NCI-H1930 (cell line): ENCODE data around the gene LINC00305.

ENCODE experiments used
- DNase-seq, 2 experiments: peaks; one replicate each; lab custom pipeline; 2025; lab: John Stamatoyannopoulos, UW

The LINC00305 gene

DNA sequence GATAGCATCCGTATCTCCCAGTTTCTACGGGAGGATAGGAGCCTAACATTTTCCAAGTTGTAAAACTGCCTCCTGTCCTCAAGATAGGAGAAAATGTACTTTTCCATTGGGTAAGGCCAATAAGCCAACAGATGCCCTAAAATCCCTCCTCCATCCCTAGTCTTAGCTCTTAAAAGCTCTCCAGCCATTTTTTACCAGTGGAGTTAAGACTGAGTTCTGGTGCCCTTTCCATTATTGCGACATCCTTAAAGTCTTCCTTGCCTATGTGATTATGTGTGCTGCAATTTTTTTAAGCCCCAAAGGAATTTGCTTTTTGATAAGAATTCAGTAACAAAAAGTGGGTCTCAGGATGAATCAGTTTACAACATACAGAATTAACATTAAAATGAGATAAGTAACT lies 33.0 kb downstream of the LINC00305 start:
- no peak for DNase-seq

DNA sequence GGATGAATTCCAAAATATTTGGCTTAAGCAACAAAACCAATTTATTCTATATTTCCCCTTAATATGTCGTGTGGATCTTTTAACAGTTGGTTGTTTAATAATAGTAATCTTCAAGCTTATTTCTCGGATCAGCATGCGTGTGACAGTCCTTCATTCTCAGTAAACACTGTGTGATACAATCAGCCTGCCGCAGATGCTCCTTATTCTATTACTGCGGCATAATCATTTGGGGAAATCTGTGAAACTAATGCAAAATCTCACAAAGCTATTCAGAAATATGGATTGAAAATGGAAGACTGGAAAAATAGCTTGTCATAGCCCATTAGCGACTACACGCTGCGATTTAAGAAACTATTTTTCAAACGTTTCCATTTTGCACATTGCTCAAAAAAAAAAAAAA lies 36.9 kb downstream of the LINC00305 start:
- DNase-seq = no peak

DNA sequence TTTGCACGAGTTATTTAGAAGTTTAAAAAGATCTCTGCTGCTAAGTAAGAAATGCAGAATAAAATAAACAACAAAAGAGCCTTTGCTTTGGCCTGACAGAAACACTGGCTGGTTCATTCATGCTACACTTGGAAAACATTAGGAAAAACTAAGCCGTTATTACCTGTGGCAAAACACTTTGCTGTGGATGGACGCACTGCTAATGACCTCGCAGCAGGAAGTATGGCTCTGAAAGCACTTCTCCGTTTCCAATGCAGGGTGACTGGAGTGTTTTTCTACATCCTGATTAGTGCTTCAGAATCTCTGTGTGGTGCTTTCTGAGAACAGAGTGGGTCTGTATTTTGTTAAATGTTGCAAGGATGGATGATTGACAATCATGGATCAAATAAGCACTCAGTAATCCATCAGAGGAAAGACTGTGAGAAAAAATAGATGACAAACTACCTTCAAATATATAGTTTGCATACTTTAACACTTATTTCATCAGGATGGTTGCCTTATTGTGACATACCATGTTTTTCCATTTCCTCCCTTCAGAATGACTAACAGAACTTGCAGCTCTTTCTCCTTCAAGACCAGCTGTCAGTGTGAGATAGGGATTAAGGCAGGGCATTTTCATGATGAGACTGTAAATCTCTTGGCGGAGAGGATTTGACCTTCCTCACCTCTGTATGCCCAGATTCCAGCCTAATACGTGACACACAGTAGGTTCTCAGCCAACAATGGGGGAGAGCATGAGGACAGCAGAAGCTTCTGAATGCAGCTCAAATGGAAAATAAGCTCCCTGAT lies 38.0 kb downstream of the LINC00305 start:
- no peak for DNase-seq

DNA sequence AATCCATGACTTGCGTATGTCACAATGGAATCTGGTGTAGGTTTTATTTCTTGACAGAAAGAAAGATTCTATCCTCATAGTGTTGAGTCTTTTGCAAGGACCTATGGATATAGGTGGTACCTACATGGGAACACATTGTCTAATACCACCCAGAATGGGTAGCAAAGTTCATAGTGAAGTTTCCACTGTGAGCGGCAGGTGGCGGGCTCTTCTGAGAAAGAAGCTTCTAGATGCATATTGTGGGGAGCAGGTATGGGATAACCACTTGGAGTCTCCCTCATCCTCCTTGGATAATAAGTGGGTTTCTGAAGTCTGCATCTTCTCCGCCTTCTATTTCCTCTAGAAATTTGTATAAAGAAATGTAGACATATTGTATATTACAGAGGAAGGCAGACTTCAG lies 44.9 kb downstream of the LINC00305 start:
- DNase-seq = no peak

DNA sequence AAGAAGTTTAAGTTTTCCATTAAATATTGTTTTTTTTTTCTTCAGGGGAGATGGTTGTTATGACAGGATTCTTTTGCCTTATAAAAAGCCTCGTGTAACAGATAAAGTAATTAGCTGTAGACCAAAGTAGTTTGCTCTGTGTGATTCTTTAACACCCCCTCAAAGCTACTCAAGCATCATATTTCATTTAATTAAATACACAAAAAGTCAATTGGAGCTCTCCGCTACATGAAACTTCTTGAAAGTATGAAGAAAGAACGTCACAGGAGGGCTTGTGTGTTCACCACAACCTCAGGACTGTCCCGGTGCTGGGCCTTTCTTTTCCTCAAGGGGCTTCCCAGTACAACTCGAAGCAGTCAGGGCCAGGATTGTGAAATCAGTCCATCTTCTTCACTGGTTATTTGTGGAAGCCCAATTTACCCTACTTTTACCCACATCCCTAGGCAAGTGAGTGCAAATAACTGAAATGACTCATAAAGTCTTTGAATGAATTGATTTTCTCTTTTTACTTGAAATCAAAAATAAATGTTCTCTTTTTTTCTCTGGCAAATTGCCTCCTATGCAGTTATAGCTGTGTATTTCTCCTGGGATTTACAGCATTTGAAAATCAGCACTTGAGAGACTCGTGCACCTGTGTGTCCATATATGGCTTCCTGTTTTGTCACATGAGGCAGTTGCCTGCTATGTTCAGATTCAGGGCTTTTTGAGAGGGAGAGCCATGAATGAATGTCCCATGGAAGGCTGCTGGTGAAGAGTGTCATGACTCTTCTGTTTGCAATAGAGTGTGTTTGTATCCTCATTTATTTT lies 48.6 kb downstream of the LINC00305 start:
- no peak for DNase-seq

DNA sequence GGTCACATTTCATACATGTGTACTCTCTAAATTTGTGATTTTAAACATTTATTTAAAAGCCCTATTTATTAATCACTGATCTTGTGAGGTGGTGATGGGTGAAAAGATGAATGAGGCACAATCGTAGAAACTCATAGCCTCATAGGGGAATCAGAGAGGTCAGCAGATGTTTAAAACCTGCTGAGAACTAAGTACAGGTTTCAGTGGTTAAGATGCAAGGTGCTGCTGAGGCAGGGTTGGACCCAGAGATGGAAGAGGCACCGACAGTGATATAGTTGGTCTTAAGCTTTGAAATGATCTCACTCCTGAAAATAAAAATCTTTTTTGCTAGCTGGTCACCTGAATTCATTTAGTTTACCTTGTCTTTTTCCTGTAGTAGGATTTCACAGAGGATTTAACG lies 49.6 kb downstream of the LINC00305 start:
- no peak for DNase-seq

DNA sequence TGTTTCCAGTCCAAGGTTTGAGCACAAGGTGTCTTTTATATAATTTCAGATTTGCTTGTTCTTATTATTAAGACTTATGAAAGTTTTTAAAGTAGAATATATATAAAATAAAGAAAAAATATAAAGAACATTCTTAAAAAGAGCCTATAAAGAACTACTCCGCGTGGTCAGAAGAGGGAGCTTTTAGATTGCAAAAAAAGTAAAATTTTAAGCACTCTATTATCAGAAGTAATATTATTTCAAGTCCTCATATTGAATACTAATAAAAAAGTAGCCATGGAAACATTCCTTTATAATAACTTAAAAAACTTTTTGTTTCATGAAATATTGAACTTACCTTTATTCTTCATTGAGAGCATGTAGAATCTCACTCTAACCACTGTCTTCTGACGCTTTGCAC lies 51.4 kb downstream of the LINC00305 start:
- no peak for DNase-seq

DNA sequence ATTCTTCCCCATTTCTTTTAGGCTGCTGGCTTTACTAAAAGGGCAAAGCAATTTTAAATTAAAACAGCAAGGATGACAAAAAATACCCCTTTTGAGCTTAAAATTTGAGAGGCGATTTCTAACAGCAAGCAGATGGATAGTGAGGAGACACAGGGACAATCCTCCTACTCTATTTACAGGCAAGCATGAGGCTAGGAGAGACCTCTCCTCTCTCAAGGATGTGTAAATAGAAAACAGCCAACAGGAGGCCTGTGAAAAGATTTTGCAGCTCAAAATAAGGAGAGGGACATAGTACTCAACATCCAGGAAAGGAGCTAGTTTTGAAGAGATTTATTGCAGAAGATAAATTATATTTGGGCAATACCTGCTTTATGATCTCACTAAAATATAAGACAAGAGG lies 53.8 kb downstream of the LINC00305 start:
- no peak for DNase-seq

DNA sequence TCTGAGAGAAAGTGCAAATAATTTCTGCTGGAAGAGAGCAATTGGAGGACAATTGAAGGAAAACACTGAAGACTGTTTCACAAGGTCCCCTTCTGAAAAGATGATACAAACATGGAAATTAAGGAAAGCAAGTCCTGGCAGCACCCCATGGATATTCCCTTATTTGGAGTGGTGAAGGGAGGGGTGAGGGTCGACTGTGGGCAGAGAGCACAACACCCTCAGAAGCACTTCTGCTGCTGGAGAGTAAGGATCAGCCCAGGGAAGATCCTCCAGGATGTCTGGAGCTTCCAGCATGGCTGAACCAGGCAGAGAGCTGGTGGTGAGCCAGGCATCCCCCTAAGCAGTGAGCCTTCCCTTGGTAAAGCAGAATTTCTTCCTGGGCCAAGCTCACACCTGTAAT lies 54.7 kb downstream of the LINC00305 start:
- DNase-seq = no peak

DNA sequence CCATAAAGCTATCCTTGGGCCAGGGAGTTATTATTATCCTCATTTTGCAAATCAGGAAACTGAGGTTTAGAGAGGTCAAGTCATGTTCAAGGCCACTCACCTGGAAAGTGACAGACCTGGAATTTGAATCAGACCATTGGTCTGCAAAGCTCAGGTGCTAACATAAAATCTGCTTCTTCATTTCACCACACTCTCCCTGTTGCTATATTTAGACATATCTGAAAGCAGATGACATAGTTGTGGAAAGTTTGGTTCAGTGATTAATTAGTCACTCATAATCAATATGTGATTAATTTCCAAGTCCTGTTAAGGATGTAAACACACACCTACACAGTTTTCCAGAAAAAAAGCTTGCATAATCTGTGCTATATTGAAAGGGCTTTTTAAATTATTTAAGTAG lies 57.4 kb downstream of the LINC00305 start:
- DNase-seq = no peak

DNA sequence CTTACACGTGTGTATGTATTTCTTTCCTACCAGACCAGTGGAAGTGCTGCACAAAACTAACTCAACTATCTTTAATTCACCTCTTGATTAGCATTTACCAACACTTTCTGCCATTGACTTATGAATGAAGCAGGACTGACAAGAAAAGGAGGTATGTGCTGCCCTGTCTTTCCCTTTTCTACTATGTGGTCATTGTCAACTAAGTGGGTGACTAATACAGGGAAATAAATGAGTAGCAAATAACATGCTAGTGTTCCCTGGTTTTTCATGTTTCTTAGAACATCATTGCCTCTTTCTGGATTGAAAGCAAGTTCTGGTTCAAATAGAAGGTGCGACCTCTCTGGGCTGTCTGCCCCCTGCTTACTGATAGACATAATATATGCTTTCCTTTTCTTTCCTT lies 58.0 kb downstream of the LINC00305 start:
- DNase-seq = no peak

DNA sequence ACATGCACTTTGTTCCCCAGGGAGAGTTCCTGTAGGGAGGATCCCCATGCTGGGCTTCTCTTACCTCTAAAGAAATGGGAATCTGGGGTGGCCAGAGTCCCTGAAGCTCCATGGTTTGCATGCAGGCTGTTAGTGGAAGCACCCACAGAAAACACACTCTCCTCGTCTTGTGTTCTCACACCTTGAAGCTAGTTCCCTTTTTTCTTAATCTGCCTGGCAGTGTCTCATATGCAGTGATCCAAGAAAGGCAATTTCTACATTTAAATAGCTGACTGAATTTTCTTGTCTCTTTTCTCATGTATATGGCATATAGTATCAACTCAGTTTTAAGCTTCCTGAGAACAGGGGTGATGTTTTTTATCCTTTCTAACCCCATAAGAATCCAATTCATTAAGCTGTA lies 65.0 kb downstream of the LINC00305 start:
- DNase-seq = no peak

DNA sequence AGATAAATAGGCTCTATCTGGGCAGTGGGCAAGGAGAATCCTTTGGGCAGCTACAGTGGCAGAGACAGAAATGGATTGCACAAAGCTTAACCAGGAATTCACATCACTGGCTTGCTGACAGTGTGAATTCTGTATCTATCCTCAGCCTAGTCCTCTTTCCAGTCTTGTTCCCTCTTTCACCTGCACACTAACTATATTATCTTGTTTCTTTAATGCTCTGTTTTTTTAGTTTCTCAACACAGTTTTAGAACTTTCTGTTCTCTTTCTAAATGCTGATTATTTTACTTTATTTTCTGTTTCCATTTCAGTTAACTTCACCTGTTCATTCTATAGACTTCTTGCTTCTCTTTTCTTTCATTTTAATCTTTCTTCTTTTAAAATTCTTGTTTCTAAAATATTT lies 66.4 kb downstream of the LINC00305 start:
- no peak for DNase-seq

DNA sequence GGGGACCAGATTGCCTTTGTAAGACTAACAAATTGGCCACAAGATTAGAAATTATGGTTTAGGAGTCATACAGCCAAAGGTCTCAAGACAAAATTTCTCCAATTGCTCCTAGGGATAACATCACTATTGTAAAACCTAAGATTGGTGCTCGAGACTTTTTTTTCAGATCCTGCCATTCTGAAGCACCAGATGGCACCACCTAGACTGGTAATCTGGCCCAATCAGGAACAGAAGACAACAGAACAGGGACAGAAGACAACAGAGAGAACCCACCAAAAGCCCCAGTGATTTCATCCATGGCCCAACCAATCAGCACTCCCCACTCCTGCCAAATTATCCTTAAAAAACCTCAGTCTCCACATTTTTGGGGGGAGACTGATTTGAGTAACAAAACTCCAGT lies 66.8 kb downstream of the LINC00305 start:
- DNase-seq = no peak

DNA sequence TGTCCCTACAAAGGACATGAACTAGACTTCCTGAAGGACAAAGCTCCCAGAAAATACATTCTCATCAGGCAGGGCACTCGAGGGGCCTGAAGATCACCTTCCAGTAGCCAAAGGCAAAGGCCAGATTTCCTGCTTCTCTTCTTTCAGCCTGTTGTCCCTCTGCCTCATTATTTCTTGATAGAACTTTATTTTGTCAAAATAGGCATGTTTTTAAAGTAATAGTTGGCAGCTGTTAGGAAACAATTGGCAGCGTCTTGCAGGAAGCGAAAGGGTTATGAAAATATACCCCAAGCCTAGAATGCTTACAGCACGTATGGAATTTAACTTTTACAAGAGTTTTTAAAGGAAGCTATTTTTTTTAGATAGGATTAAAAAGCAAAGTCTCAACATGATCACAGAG lies 74.9 kb downstream of the LINC00305 start:
- no peak for DNase-seq

DNA sequence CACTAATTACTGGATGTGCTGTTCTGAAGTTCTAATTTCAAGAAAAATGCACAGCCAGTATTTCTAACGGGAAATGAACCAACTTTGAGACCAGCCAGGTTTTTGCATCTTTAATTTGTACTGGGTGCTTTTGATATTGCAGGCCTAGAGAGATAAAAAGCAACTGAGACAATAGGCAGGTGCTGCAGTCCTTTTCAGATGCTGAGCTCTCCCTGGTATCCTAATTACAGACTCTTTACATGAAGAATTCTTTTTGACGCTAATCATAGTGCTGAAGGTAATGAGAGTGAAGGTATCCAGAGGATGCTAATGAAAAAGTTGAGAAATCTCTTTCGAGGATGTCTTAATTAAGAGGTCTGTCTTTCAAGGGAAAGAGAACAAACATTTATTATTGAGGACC lies 93.9 kb downstream of the LINC00305 start:
- DNase-seq = no peak

DNA sequence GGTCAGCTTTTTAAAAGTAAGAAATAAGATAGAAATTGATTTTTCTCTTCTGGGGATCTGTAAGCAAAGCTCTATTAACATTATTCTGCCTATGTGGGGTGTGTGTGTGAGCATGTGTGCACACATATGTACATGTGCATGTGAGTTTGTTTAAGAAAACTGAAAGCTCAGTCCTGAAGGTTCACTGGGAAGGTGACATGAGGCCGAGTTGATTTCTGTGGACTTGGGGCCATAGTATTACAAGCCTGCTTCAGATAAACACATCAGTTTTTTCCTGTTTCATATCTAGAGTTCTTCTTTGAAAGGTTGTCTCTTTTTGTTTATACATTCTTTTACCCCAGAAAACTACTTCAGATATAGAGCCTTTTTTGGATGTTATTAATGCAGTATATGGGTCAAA lies 95.6 kb downstream of the LINC00305 start:
- DNase-seq = no peak

DNA sequence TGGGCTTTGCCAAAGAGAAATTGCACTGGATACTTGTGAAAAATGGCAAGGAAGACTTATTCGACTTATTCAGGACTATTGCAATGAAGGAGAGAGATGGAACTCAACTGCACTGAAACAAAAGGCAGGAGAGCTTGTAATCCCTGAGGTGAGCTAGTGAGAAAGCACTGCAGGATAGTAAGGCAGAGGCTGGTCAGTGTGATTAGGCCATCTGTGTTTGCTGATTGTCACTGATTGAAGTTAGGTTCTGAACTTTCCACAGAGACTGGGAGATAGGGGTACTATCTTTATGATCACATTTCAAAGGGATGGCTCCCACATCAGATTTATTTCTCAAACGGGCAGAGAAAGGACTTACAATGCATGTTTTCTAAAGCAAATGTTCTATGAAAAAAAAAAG lies 96.1 kb downstream of the LINC00305 start:
- DNase-seq = no peak

DNA sequence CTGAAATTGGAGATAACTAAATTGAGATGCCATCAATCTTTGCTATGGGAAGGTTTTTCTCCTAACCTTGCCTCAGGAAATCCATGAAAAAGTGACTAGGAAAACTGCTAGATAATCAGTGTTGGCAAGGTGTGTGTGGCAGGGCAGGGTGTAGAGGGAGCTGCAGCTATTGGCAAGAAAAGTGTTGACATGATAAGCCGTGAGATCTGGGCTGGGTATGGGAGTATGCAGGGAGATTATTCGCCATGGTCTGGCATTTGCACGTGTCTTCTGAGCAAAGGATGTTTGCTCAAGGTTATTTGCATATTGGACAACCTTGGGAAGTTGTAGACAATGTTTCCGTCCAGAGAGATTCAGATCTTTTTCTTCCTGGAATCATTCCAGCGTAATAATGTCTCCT lies 104.3 kb downstream of the LINC00305 start:
- DNase-seq = no peak

DNA sequence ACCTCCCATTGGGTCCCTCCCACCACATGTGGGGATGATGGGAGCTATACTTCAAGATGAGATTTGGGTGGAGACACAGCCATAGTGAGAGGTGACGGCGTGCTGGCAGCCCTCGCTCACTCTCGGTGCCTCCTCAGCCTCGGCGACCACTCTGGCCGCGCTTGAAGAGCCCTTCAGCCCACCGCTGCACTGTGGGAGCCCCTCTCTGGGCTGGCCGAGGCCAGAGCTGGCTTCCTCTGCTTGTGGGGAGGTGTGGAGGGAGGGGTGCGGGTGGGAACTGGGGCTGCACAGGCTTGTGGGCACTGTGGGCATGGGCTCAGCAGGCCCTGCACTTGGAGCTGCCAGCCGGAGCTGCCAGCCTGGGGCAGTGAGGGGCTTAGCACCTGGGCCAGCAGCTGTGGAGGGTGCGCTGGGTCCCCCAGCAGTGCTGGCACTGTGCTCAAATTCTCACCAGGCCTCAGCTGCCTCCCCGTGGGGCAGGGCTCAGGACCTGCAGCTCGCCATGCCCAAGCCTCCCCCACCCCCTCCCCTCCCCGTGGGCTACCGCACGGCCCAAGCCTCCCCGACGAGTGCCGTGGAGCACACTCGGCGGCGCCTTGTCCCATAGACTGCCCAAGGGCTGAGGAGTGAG lies 106.0 kb downstream of the LINC00305 start:
- DNase-seq = no peak

DNA sequence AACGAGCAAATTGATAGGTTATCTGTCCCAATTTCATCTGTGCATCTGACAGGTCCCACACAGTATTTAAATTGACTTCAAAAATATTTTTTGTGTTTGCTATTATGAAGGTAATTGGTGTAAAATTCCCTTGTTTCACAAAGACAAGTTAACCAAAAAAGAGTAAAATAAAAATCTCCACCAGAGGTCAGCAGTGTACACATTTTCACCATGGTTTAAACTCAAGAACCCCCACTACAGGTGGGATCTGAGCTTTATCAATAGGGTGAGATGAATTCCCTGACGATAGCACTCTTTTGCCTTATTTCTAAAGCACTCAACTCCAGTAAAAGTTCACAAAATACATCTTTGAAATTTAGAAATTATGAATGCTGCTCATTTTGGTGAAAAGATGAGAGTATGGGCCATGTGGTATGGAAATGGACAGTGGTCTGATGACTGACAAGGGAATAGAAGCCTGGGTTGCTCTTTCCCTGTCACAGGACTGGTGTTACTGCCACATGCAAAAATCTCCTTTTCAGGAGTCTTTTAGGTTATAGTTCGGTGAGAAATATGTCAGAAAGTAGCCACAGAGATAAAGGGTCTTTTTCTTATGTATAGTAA lies 111.0 kb downstream of the LINC00305 start:
- DNase-seq = peak in 1 of 2 experiments; percentile 29

DNA sequence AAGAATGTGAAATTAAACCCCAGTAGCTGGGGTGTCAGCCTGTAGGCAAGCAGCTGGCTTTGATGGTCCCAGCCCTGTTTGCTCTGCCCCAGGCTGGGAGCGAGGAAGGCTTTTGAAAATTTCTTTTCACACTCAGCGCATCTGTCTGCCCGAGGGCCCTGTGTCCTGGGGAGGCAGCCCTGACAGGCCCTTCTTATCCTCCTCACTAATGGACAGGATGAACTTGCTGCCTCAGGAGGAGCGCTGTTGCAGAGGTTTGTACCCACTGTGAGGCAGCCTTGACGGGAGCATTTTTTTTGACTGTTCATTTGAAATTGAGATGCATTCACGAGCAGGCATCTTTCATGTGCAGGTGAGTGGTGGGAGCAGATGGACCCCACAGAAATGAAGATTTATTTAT lies 116.6 kb downstream of the LINC00305 start:
- DNase-seq = no peak

DNA sequence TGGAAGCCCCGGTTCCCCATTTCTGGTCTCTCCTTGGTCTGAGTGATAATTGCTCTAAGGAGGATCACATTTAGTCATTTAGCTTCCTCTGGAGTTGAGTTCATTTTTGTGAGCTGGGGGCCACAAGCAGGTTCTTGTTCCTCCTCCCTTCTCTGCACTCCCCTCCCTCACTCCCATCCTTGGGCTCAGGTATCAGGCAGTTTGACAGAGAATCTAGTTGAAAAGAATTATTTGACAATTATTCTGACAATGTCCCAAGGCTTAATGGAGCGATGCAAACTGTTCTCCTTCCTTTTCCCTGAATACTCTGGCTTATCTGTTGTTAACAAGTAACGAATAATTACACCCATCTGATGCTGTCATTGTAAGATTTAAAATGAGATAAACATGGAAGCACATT lies 117.5 kb downstream of the LINC00305 start:
- no peak for DNase-seq
